KG1 (cell line): ENCODE measurements around the gene LIMK1.
A peak's percentile ranks its signal among the peaks of the same experiment; 100 is the strongest.
"Not testable (repeated sequence)": the region's sequence is repeated elsewhere in the genome, so short reads cannot be mapped to it uniquely, and the experiment has no call there.

Source experiments
- DNase-seq: peaks from one replicate; lab custom pipeline; 2025; lab: John Stamatoyannopoulos, UW

The LIMK1 gene

GRCh38 chr7:74084722-74085578 lies 1.3 kb downstream of the LIMK1 start:
- DNase-seq, result no peak

- no peak for DNase-seq
Observed at GRCh38 chr7:74087791-74088453, 4.3 kb downstream of the LIMK1 start.

GRCh38 chr7:74092321-74092963 lies 8.8 kb downstream of the LIMK1 start:
- no peak for DNase-seq

GRCh38 chr7:74092964-74093471 lies 9.4 kb downstream of the LIMK1 start:
- DNase-seq, result no peak

- DNase-seq, result peak; percentile 54
Observed at GRCh38 chr7:74093671-74094223, 10.1 kb downstream of the LIMK1 start.

GRCh38 chr7:74094224-74095101 lies 10.9 kb downstream of the LIMK1 start:
- peak; percentile 58 for DNase-seq

- no peak for DNase-seq
Observed at GRCh38 chr7:74095135-74095534, 11.5 kb downstream of the LIMK1 start.

- DNase-seq, result no peak
Observed at GRCh38 chr7:74097937-74098614, 14.5 kb downstream of the LIMK1 start.

- no peak for DNase-seq
Observed at GRCh38 chr7:74099031-74099430, 15.4 kb downstream of the LIMK1 start.

- no peak for DNase-seq
Observed at GRCh38 chr7:74101061-74101681, 17.6 kb downstream of the LIMK1 start.

GRCh38 chr7:74103219-74103772 lies 19.7 kb downstream of the LIMK1 start:
- DNase-seq, result no peak

GRCh38 chr7:74104702-74105101 lies 21.1 kb downstream of the LIMK1 start:
- no peak for DNase-seq

GRCh38 chr7:74105992-74106391 lies 22.4 kb downstream of the LIMK1 start:
- no peak for DNase-seq

GRCh38 chr7:74106846-74107245 lies 23.2 kb downstream of the LIMK1 start:
- no peak for DNase-seq

GRCh38 chr7:74115326-74115725 lies 31.7 kb downstream of the LIMK1 start:
- no peak for DNase-seq

- DNase-seq, result no peak
Observed at GRCh38 chr7:74116356-74116755, 32.8 kb downstream of the LIMK1 start.

GRCh38 chr7:74119831-74120230 lies 36.2 kb downstream of the LIMK1 start:
- no peak for DNase-seq

GRCh38 chr7:74121401-74122249 lies 38.0 kb downstream of the LIMK1 start:
- DNase-seq, result no peak

- not testable (repeated sequence) for DNase-seq
Observed at GRCh38 chr7:74123892-74124291, 40.3 kb downstream of the LIMK1 start.
